GM18870 (cell line): ENCODE measurements around the gene TAGAP.
"Not testable (repeated sequence)": the region's sequence is repeated elsewhere in the genome, so short reads cannot be mapped to it uniquely, and the experiment has no call there.

ENCODE experiments used
- ATAC-seq: cut with Tn5 transposase; IDR thresholded peaks from one replicate; pipeline ENCODE4 v1.9.1; 2021; ENCODE audit warnings: moderate library complexity; ENCODE audit not compliant: unreplicated experiment

TAGAP gene

GRCh38 chr6:159047891-159048685 lies 3.3 kb upstream of the TAGAP start:
- ATAC-seq = no peak

- ATAC-seq = no peak
Measured at GRCh38 chr6:159045801-159046200, 1.0 kb upstream of the TAGAP start.

- no peak for ATAC-seq
Measured at GRCh38 chr6:159043947-159044346, 844 bp downstream of the TAGAP start.

- ATAC-seq = no peak
Measured at GRCh38 chr6:159043251-159043650, 1.5 kb downstream of the TAGAP start.

- no peak for ATAC-seq
Measured at GRCh38 chr6:159042826-159043181, 2.0 kb downstream of the TAGAP start.

GRCh38 chr6:159042003-159042825 lies 2.6 kb downstream of the TAGAP start:
- ATAC-seq = peak; percentile 29

GRCh38 chr6:159041181-159041580 lies 3.6 kb downstream of the TAGAP start:
- ATAC-seq = no peak

GRCh38 chr6:159039885-159040258 lies 4.9 kb downstream of the TAGAP start:
- no peak for ATAC-seq

- peak; percentile 76 for ATAC-seq
Measured at GRCh38 chr6:159038914-159039884, 5.6 kb downstream of the TAGAP start.

GRCh38 chr6:159038318-159038717 lies 6.5 kb downstream of the TAGAP start:
- not testable (repeated sequence) for ATAC-seq

GRCh38 chr6:159037756-159038290 lies 7.0 kb downstream of the TAGAP start:
- ATAC-seq = no peak

- no peak for ATAC-seq
Measured at GRCh38 chr6:159036673-159037072, 8.1 kb downstream of the TAGAP start.

- ATAC-seq = no peak
Measured at GRCh38 chr6:159035891-159036290, 8.9 kb downstream of the TAGAP start.

GRCh38 chr6:159033160-159034049 lies 11.4 kb downstream of the TAGAP start:
- ATAC-seq = no peak

GRCh38 chr6:159031846-159032245 lies 12.9 kb downstream of the TAGAP start:
- ATAC-seq = no peak

GRCh38 chr6:159030168-159030567 lies 14.6 kb downstream of the TAGAP start:
- no peak for ATAC-seq

- ATAC-seq = not testable (repeated sequence)
Measured at GRCh38 chr6:159025224-159025623, 19.6 kb downstream of the TAGAP start.

- ATAC-seq = no peak
Measured at GRCh38 chr6:159023893-159024292, 20.9 kb downstream of the TAGAP start.

- ATAC-seq = no peak
Measured at GRCh38 chr6:159020011-159020410, 24.8 kb downstream of the TAGAP start.
